OCI-LY1 (cell line): Measurements from ENCODE around the gene DNHD1.

ENCODE experiments used
- EZH2 ChIP-seq: fragments of 200-600 bp; sonication (generic), shearing (Covaris generic); IDR thresholded peaks from 2 replicates; pipeline ENCODE4 v1.8.0; 2017; ENCODE audit warnings: borderline replicate concordance, mixed run types, mild to moderate bottlenecking, antibody characterized with exemption, low read length, moderate library complexity, mixed read lengths
- TF ChIP-seq, protein P1 (sequence below): fragments of 200-600 bp; sonication (generic), shearing (Covaris generic); IDR thresholded peaks from 2 replicates; pipeline ENCODE4 v1.5.1; 2017; ENCODE audit warnings: mild to moderate bottlenecking, antibody characterized with exemption, low read length, moderate library complexity, mixed read lengths

GRCh38 chr11:6563667-6564066, 66.6 kb downstream of the DNHD1 start:
- TF ChIP-seq, protein P1, sequence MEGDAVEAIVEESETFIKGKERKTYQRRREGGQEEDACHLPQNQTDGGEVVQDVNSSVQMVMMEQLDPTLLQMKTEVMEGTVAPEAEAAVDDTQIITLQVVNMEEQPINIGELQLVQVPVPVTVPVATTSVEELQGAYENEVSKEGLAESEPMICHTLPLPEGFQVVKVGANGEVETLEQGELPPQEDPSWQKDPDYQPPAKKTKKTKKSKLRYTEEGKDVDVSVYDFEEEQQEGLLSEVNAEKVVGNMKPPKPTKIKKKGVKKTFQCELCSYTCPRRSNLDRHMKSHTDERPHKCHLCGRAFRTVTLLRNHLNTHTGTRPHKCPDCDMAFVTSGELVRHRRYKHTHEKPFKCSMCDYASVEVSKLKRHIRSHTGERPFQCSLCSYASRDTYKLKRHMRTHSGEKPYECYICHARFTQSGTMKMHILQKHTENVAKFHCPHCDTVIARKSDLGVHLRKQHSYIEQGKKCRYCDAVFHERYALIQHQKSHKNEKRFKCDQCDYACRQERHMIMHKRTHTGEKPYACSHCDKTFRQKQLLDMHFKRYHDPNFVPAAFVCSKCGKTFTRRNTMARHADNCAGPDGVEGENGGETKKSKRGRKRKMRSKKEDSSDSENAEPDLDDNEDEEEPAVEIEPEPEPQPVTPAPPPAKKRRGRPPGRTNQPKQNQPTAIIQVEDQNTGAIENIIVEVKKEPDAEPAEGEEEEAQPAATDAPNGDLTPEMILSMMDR, result no peak
- no peak for TF ChIP-seq EZH2
